ENCODE measurements around the gene PDCD11.
"Not testable (repeated sequence)": the region's sequence is repeated elsewhere in the genome, so short reads cannot be mapped to it uniquely, and the experiment has no call there.

PDCD11 gene

DNA sequence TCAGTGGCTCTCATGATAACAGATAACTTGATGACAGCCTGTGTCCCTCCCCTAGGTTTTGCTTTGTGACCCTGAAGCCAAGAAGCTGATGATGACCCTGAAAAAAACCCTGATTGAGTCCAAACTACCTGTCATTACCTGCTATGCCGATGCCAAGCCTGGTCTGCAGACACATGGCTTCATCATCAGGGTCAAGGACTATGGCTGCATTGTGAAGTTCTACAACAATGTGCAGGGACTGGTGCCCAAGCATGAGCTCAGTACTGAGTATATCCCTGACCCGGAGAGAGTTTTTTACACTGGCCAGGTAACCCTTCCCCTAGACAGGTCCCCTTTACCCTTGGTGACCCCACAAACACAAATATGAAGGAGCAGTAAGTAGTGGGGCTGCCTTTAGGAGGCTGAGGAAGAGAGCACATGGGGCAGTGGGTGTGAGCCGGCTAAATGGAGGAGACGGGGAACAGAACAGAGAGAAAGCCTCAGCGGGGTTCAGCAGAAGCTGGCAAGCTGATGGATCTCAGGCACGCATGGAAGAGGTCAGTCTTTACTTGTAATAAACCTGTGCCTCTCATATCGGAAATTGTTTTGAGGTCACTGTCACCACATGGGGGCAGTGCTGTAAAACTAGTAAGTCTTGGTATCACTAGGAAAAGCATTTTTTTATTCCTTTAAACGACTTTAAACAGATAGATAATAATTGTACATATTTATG, 20.2 kb downstream of the PDCD11 start:
- DNase-seq = peak; percentile 76

DNA sequence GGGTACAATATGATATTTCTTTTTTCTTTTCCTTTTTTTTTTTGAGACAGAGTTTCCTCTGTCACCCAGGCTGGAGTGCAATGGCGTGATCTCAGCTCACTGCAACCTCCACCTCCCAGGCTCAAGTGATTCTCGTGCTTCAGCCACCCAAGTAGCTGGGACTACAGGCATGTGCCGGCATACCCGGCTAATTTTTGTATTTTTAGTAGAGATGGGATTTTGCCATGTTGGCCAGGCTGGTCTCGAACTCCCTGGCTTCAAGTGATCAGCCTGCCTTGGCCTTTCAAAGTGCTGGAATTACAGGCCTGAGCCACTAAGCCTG, 20.7 kb downstream of the PDCD11 start:
- not testable (repeated sequence) for DNase-seq

DNA sequence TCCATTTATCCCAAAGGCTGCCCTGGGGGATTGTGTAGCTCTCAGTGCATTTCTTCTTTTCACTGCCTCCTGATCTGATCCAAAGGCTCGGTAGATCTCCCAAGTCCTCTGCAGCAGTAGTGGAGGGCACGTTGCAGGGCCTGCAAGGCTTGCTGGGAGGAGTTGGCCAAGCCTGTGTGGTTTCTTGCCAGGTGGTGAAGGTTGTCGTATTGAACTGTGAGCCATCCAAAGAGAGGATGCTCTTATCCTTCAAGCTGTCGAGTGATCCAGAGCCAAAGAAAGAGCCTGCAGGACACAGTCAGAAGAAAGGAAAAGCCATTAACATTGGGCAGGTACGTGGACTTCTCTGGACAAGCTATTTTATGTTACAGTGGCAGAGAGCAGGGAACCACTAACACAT, 21.2 kb downstream of the PDCD11 start:
- no peak for DNase-seq

DNA sequence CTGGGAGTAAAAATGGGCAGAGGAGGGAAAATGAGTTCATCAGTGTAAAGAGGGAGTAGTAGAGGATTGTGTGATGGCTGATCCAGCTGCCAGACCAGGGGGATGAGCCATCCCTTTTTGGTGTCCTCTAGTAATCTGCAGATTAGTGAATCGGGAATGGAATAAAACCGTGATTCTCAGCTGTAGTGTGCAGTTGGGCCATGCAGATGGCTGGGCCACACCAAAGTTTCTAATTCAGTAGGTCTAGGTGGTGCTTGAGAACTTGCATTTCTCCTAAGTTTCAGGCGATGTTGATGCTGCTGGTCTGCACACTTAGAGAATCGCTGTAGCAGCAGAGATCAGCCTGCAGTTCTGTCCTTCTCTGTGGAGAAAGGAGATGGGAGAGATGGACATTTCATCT, 22.7 kb downstream of the PDCD11 start:
- no peak for DNase-seq

DNA sequence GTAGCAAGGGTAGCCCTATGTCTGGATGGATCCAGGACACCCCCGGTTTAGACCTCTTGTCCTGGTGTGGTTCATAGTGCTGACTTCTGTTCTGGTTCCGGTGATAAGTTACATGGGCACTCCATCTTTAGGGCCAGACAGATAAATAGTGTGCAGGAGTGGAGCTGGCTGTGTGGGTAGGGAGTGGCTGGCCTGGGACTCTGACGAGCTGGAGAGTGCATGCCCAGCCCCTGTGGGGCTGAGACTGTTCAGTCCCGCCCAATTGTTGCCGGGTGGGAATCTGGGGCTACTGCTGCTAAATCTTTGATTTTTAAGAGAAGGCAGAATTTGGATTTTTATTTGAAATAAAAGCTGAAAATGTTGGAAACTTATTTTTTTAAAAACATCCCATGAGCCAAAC, 27.3 kb downstream of the PDCD11 start:
- no peak for DNase-seq

DNA sequence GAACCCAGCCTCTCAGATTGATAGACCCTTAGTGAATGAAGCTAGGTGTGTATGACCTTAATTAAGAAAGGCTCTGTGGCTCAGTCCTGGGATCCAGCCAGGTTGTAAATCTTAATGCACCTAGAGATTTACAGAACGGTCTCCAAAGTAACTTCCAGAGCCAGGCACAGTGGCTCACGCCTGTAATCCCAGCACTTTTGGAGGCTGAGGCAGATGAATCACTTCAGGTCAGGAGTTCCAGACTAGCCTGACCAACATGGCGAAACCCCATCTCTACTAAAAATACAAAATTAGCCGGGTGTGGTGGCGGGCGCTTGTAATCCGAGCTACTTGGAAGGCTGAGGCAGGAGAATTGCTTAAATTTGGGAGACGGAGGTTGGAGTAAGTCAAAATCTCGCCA, 31.4 kb downstream of the PDCD11 start:
- no peak for DNase-seq

DNA sequence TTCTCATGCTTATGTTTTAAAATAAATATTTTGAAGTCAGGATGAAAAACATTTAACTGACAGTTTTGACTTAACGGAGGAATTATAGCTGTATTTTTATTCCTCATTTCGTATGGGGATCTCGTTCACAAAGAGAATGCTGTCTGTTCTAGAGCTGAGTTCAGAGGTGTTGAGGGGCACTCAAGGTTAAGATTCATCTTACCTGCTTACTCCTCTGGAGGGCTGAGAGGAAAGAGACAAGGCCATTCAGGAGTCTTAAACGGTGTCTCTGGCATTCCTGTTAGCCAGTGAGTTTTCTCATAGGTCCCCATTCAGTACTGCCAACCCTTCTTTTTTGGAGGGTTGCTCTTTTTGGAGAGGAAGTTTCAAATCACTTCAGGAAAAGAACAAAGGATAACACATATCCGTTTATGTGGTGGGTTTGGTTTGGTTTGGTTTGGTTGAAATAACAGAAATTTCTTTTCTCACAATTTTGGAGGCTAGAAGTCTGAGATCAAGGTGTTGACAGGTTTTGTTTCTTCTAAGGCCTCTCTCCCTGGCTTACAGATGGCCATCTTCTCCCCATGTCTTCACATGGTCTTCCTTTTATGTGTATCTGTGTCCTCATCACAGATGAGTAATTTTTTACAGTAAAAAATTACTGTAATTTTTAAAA, 32.7 kb downstream of the PDCD11 start:
- peak; percentile 6 for DNase-seq

DNA sequence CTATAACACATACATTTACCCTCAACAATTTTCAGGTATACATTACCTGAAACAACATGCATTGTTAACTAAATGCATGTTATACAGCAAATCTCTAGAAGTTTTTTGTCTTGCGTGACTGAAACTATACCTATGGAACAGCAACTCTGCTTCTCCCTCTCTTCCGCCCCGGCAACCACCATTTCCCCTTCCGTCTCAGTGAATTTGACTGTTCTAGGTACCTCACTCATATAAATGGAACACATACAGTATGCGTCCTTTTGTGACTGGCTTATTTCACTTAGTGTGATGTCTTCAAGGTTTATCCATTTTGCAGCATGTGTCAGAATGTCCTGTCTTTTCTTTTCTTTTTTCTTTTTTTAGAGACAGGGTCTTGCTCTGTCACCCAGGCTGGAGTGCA, 33.2 kb downstream of the PDCD11 start:
- peak; percentile 11 for DNase-seq

DNA sequence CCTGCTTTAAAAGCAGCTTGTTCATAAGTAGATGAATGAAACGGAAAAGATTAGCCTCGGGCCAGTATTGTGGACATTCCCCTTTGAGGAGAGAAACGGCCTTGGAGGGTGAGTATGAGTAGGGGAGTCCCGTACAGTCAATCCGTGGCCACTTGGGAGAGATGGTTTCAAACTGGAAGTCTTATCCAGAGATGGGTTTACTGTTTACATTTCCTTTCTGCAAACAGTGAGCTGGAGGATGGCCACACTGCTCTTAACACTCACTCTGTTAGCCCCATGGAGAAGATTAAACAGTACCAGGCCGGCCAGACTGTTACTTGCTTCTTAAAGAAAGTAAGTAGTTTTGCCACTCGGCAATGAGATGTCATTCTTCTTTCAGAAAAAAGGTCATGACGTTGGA, 35.5 kb downstream of the PDCD11 start:
- no peak for DNase-seq

DNA sequence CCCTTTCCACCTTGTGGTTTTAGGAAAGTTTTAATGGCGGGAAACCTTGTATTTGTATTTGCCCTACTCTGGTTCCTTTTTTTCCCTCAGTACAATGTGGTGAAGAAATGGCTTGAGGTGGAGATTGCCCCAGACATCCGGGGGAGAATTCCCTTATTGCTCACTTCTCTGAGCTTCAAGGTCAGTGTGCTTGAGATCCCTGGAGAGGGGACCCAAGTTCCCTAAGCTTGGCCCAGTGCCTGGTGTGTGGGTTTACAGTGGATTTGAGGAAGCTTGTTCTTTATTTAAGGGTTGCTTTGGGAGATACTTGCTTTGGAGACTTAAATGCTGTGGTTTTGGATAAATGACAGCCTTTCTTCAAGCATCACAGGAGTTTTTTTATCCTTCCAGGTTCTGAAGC, 37.4 kb downstream of the PDCD11 start:
- no peak for DNase-seq

DNA sequence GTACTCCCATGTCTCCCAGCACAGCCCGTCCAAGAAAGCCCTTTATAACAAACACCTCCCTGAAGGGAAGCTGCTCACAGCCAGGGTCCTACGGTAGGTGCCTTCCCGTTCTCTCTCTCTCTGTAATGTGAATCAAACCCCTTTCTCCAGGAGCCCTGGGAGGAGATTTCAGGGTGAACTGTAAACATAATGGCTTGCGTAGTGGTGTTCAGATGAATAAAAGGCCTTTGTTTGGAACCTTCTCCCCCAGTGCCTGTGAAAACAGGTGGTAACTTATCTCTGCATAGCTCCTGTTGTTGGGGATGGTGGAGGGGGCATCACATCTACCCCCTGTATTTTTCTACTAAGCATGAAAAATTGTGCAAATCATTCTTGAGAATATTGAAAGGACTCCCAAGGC, 43.4 kb downstream of the PDCD11 start:
- no peak for DNase-seq

DNA sequence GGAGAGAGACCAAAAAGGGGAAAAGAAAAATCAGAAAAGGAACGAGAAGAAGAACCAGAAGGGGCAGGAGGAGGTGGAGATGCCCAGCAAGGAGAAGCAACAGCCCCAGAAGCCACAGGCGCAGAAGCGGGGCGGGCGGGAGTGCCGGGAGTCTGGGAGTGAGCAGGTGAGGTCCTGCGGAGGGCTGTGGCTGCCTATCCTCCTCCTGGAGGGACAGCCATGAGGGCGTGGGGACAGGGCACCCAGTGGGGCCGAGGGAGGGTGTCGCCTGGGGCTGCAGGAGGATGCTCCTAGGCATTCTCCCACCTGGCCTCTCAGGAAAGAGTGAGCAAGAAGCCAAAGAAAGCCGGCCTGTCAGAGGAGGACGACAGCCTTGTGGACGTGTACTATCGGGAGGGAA, 44.0 kb downstream of the PDCD11 start:
- no peak for DNase-seq

DNA sequence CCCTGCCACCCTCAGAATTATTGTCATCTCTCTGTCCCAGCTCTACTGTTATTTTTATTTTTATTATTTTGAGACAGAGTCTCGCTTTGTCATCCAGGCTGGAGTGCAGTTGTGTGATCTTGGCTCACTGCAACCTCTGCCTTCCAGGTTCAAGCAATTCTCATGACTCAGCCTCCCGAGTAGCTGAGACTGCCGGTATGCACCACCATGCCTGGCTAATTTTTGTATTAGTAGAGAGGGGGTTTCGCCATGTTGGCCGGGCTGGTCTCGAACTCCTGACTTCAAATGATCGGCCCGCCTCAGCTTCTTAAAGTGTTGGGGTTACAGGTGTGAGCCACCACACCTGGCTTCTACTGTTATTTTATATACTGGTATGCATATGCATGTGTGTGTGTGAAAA, 44.8 kb downstream of the PDCD11 start:
- DNase-seq = no peak

DNA sequence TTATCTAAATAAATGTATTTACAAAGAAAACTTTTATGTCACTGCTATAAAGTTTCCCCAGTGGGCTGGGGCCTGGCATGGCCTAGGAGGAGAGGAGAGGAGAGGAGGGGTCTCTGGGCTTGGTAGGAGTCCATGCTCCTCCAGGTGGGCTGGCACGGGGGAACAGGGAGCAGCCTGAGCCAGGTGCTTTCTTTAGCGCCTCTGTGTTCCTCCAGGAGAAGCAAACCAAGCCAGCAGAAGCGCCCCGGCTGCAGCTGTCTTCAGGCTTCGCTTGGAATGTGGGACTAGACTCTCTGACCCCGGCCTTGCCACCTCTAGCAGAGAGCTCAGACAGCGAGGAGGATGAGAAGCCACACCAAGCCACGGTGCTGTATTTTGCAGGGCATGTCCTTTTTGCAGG, 45.2 kb downstream of the PDCD11 start:
- DNase-seq = no peak

DNA sequence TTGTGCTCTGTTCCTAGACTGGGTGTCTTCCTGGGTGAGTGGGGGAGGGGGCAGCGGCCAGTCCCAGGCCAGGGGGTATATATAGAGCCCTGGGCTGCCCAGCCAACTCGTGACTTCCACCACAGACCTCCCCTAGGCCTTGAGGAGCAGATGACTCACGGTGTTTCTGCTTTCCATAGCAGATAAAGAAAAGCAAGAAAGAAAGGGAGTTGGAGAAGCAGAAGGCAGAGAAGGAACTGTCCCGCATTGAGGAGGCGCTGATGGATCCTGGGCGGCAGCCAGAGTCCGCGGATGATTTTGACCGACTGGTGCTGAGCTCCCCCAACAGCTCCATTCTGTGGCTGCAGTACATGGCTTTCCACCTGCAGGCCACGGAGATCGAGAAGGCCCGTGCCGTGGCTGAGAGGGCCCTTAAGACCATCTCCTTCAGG, 45.6 kb downstream of the PDCD11 start:
- no peak for DNase-seq

DNA sequence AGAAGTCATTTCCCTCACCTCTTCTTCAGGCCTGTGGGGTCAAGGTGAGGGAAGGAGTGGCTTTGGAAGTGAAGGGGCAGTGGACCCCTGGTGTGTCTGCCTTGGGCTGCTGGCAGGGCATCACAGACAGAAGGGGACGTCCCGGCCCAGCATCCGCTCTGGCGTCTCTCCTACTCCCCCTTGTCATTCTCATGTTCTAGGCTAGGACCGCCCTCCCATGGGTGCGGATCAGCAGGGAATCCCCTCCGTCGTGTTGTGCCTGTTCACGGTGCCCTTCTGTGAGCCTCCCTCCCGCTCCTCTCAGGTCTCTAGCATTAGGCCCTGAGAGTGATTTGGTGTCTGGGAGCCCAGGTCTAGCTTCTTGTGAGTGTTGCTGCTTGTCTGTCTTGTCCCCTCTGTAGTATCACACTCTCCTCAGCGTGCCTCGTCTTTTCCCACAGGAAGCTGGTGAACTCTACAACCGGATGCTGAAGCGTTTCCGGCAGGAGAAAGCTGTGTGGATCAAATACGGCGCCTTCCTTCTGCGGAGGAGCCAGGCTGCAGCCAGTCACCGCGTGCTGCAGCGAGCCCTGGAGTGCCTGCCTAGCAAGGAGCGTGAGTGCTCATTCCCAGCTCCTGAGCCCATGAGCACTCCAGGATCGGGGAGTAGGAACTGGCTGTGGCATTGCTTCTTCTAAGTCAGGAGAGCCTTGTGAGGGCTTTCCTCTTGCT, 47.2 kb downstream of the PDCD11 start:
- no peak for DNase-seq

DNA sequence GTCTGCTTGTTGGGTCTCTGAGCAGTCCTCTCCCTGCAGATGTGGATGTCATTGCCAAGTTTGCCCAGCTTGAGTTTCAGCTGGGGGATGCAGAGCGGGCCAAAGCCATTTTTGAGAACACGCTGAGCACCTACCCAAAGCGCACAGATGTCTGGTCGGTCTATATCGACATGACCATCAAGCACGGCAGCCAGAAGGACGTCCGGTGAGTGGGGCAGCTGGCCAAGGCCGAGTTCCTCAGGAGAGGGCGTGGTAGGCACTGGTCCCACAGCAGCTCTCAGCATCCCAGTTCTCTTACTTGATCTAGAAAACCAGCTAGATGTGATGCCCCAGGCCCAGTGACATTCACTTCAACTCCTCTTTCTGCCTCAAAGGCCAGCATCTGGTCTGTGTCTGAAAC, 48.1 kb downstream of the PDCD11 start:
- DNase-seq = no peak

DNA sequence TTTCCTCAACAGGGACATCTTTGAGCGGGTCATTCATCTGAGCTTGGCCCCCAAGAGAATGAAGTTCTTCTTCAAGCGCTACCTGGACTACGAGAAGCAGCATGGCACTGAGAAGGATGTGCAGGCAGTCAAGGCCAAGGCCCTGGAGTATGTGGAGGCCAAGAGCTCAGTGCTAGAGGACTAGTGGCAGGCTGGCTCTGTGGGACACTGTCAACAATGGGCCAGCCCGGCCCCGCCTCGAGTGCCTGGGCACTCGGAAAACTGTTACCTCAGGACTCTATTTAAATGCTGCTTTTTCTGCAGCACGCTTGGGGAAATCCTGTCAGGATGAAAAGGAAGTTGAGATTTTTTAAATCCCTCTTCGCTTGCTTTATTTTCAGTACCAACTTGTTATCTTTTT, 48.9 kb downstream of the PDCD11 start:
- DNase-seq = no peak

DNA sequence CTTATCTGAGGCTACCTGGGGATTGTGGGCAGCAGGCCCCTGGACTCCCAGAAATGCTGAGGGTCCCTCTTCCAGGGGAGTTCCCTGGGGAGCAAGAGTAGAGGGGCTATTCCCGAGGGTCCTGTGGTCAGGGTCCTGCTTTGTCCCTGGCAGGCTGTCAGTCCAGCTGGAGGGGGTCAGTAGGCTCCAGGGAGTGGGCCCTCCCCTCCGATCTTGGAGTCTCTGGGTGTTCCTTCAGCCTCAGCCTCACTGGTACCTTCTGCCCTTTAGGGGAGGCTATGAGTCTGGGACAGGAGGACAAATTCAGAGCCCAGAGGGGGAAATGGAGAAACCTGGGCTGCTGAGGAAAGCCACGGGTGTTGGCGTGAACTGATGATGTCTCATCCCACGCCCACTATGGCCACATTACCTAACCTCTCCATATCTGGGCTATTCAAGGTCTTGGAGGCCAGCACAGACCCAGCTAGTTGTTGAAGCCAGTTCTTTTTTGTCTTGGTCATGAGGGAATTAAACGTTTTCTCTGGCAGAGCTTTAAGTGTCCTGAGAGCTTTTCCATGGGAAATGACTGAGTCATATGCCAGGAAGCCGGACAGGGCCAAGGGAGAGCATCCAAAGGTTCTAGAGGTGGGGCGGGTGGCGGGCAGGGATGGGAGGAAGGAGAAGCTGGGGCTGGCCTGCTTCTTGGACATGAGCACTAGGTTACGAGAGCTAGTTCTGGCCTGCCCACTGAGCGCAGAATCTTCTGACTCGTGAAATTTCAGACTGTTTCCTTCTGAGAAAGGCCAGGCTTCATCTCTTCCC, 49.5 kb downstream of the PDCD11 start:
- DNase-seq = no peak

DNA sequence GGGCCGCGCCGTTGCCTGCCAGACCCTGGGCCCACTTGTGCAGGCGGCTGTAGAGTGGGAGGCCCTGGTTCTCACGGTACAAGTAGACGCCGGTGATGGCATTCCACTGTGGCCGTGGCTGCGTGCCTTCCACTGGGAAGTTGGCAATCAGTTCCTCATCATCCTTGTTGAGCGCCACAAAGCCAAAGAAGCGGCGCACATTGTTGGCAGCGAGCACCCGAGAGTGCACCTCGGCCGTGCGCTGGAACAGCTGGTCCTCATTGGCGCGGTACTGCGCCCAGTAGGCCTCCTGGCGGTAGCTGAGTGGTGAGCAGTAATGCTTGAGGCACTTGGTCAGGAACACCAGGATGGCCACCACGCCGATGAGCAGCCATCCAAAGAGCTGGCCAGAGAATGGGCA, 50.8 kb downstream of the PDCD11 start:
- no peak for DNase-seq

DNA sequence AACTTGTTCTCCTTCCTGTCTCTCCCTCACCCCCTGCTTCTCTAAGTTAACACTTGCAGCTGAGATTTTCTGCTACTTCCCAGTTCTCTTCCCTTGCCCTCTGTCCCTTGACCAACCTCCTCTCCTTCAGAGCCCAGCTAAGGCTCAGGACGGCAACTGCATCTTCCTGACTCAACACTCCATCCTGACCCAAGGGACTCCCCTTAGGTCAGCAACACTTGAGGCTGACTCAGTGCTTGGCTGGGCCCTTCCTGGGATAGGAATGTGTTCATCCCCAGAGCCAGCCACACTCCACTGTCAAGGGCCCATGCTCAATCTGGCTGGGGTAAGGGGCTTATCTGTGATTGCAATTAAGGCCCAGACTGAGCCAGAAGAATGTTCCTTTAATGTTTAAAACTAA, 52.3 kb downstream of the PDCD11 start:
- no peak for DNase-seq

DNA sequence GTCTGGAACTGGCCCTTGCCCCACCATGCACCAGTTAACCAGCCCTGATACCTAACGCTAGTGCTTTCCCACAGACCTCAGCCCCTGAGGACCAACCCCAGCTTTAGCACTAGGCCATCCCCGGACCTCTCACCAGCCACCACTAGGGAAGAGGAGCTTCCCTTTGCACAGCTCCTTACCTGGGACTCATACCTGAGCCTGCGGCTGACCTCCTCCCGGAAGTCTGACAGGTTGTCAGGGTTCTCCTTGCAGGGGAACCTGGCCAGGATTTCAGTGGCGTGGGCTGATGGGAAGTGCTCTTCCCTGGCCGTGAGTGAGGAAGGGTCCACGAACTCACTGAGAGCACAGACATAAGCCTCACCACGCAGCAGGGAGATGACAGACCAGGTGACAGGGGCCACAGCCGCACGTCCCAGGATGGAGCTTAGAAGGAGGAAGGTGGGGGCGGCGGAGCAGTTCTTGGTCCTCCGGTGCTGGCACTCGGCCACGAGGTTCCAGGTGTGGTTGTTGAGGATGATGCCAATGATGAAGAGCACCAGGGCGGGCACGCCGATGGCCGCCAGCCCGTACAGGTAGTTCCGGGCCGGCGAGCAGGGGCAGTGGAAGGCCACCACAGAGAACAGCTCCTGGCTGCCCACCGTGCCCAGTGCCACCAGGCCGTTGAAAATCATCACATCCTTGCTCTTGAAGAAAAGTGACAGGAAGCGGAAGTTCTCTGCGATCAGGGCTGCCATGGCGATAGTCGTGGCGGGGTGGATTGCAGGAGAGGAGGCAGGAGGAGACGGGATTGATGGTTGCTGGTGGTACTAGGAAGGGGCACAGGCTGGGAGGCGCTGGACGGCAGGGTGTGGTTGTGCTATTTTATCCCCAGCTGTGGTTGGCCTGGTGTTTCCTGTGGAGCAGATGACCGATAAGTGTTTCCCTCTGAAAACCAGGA, 53.0 kb downstream of the PDCD11 start:
- no peak for DNase-seq
